Astrocyte (in vitro differentiated cells and primary cell): Measurements from ENCODE around the gene TES. TPM values are rescaled to one million over a fixed set of nuclear protein-coding genes. Genes with fewer than 3 reads are reported as not detected.
A peak's percentile ranks its signal among the peaks of the same experiment; 100 is the strongest.

Source experiments
- DNase-seq: peaks from one replicate; pipeline ENCODE4 v3.0.0-alpha.2; 2010; ENCODE audit warnings: low read depth
- FAIRE-seq: peaks from 2 replicates; lab custom pipeline; 2011; peaks lifted over from hg19 to GRCh38; lab: Jason Lieb, UNC
- H2AFZ ChIP-seq: 2 replicates; pipeline ENCODE4 v1.6.0; 2012; ENCODE audit warnings: low read depth, low read length, inconsistent platforms
- H3K27ac ChIP-seq: 2 replicates; pipeline ENCODE4 v1.5.1; 2011; ENCODE audit warnings: low read depth, low read length, inconsistent platforms
- H3K27me3 ChIP-seq: 2 replicates; pipeline ENCODE4 v1.6.0; 2011; ENCODE audit warnings: low read length, inconsistent platforms; ENCODE audit not compliant: insufficient read depth
- H3K36me3 ChIP-seq: 2 replicates; pipeline ENCODE4 v1.5.1; 2011; ENCODE audit warnings: low read length, inconsistent platforms; ENCODE audit not compliant: insufficient read depth
- H3K4me1 ChIP-seq: 2 replicates; pipeline ENCODE4 v1.5.1; 2011; ENCODE audit warnings: low read length, inconsistent platforms; ENCODE audit not compliant: insufficient read depth
- H3K4me2 ChIP-seq: 2 replicates; pipeline ENCODE4 v1.6.0; 2012; ENCODE audit warnings: low read length, inconsistent platforms
- H3K4me3 ChIP-seq: 2 replicates; pipeline ENCODE4 v1.5.1; 2011; ENCODE audit warnings: low read depth, mild to moderate bottlenecking, low read length, inconsistent platforms; ENCODE audit not compliant: insufficient read depth
- H3K79me2 ChIP-seq: 2 replicates; pipeline ENCODE4 v1.6.0; 2012; ENCODE audit warnings: mild to moderate bottlenecking, low read length, inconsistent platforms; ENCODE audit not compliant: insufficient read depth
- H3K9ac ChIP-seq: 2 replicates; pipeline ENCODE4 v1.6.0; 2012; ENCODE audit warnings: mild to moderate bottlenecking, low read length, inconsistent platforms
- H3K9me3 ChIP-seq: 2 replicates; pipeline ENCODE4 v1.5.1; 2012; ENCODE audit warnings: low read depth, mild to moderate bottlenecking, low read length, inconsistent platforms; ENCODE audit not compliant: insufficient read depth
- H4K20me1 ChIP-seq: 2 replicates; pipeline ENCODE4 v1.6.0; 2012; ENCODE audit warnings: low read length, inconsistent platforms; ENCODE audit not compliant: insufficient read depth
- H3K27ac Mint-ChIP-seq: one replicate; pipeline ENCODE4 v1.8.0; 2021; ENCODE audit warnings: mild to moderate bottlenecking, mixed read lengths; ENCODE audit not compliant: unreplicated experiment
- H3K27me3 Mint-ChIP-seq: one replicate; pipeline ENCODE4 v1.8.0; 2021; ENCODE audit warnings: low read depth, mixed read lengths; ENCODE audit not compliant: unreplicated experiment
- H3K36me3 Mint-ChIP-seq: one replicate; pipeline ENCODE4 v1.8.0; 2021; ENCODE audit warnings: low read depth, mixed read lengths; ENCODE audit not compliant: unreplicated experiment
- H3K4me1 Mint-ChIP-seq: one replicate; pipeline ENCODE4 v1.8.0; 2021; ENCODE audit warnings: low read depth, mixed read lengths; ENCODE audit not compliant: unreplicated experiment
- H3K4me3 Mint-ChIP-seq: one replicate; pipeline ENCODE4 v1.8.0; 2021; ENCODE audit warnings: mild to moderate bottlenecking, moderate library complexity, mixed read lengths; ENCODE audit not compliant: unreplicated experiment
- H3K9me3 Mint-ChIP-seq: one replicate; pipeline ENCODE4 v1.8.0; 2021; ENCODE audit warnings: mild to moderate bottlenecking, mixed read lengths; ENCODE audit not compliant: unreplicated experiment
- EZH2 ChIP-seq: IDR thresholded peaks from 2 replicates; pipeline ENCODE4 v1.6.1; 2012; ENCODE audit warnings: mild to moderate bottlenecking, low read length, inconsistent platforms; ENCODE audit not compliant: insufficient read depth
- total RNA-seq: library from RNA; stranded (reverse); gene quantifications from 2 replicates; pipeline ENCODE4 v1.2.1, GENCODE V29; 2021
- TF ChIP-seq, protein P1 (sequence below): IDR thresholded peaks from 2 replicates; pipeline ENCODE4 v1.5.1; 2011; ENCODE audit warnings: low read depth, mild to moderate bottlenecking, inconsistent platforms, low read length, moderate library complexity; ENCODE audit not compliant: insufficient read depth

TES gene
- total RNA-seq, 1 donor from 2014 or later, result 179 TPM

- H4K20me1 ChIP-seq, result peaks cover 60% of the 10 kb centered on the region
- Mint-ChIP-seq H3K9me3 (no peaks in the 10 kb centered on the region), H3K27ac (no peak overlapping the region), H3K36me3 (no peaks in the 10 kb centered on the region), H3K4me1 (peaks cover 41% of the 10 kb centered on the region), H3K27me3 (no peaks in the 10 kb centered on the region), H3K4me3 (no peak overlapping the region)
- no peaks in the 10 kb centered on the region for H3K36me3 ChIP-seq
- H3K27me3 ChIP-seq, result no peaks in the 10 kb centered on the region
- H3K4me1 ChIP-seq, result peaks cover 31% of the 10 kb centered on the region
- no peak for FAIRE-seq
- H3K27ac ChIP-seq, result no peak overlapping the region
- H3K79me2 ChIP-seq, result peaks cover 89% of the 10 kb centered on the region
- no peaks in the 10 kb centered on the region for H3K9me3 ChIP-seq
- H3K9ac ChIP-seq, result no peak overlapping the region
- H3K4me2 ChIP-seq, result no peak overlapping the region
- DNase-seq, result no peak
- no peak overlapping the region for H2AFZ ChIP-seq
- TF ChIP-seq, protein P1, sequence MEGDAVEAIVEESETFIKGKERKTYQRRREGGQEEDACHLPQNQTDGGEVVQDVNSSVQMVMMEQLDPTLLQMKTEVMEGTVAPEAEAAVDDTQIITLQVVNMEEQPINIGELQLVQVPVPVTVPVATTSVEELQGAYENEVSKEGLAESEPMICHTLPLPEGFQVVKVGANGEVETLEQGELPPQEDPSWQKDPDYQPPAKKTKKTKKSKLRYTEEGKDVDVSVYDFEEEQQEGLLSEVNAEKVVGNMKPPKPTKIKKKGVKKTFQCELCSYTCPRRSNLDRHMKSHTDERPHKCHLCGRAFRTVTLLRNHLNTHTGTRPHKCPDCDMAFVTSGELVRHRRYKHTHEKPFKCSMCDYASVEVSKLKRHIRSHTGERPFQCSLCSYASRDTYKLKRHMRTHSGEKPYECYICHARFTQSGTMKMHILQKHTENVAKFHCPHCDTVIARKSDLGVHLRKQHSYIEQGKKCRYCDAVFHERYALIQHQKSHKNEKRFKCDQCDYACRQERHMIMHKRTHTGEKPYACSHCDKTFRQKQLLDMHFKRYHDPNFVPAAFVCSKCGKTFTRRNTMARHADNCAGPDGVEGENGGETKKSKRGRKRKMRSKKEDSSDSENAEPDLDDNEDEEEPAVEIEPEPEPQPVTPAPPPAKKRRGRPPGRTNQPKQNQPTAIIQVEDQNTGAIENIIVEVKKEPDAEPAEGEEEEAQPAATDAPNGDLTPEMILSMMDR, result no peak
- no peak for TF ChIP-seq EZH2
- H3K4me3 ChIP-seq, result no peak overlapping the region
These were observed 12.2 kb downstream of the TES start for GRCh38 chr7:116222501-116222900.

- Mint-ChIP-seq H3K4me1 (peaks cover 38% of the 10 kb centered on the region), H3K4me3 (no peak overlapping the region), H3K36me3 (no peaks in the 10 kb centered on the region), H3K27me3 (no peaks in the 10 kb centered on the region), H3K9me3 (no peaks in the 10 kb centered on the region), H3K27ac (no peak overlapping the region)
- Histone ChIP-seq H3K36me3 (no peaks in the 10 kb centered on the region), H3K9me3 (no peaks in the 10 kb centered on the region), H4K20me1 (peaks cover 56% of the 10 kb centered on the region), H3K79me2 (peaks cover 90% of the 10 kb centered on the region), H3K27ac (no peak overlapping the region), H3K27me3 (no peaks in the 10 kb centered on the region), H2AFZ (no peak overlapping the region), H3K9ac (no peak overlapping the region), H3K4me3 (no peak overlapping the region), H3K4me2 (no peak overlapping the region), H3K4me1 (peaks cover 31% of the 10 kb centered on the region)
- DNase-seq (no peak), FAIRE-seq (no peak)
- TF ChIP-seq EZH2, result no peak
- TF ChIP-seq, protein P1, result no peak
These were observed 13.2 kb downstream of the TES start for GRCh38 chr7:116223588-116223987.

GRCh38 chr7:116224492-116225098 is 14.3 kb downstream of the TES start:
- no peaks in the 10 kb centered on the region for H3K36me3 ChIP-seq
- H3K27ac ChIP-seq, result no peak overlapping the region
- no peak overlapping the region for H3K4me3 Mint-ChIP-seq
- peaks cover 28% of the 10 kb centered on the region for H3K4me1 ChIP-seq
- H3K9ac ChIP-seq, result no peak overlapping the region
- H3K27ac Mint-ChIP-seq, result no peak overlapping the region
- no peak for TF ChIP-seq EZH2
- TF ChIP-seq, protein P1, result no peak
- H4K20me1 ChIP-seq, result peaks cover 52% of the 10 kb centered on the region
- H3K36me3 Mint-ChIP-seq, result no peaks in the 10 kb centered on the region
- no peaks in the 10 kb centered on the region for H3K9me3 ChIP-seq
- peak overlapping the region; percentile 23 for H3K4me3 ChIP-seq
- no peak overlapping the region for H2AFZ ChIP-seq
- FAIRE-seq (no peak), DNase-seq (no peak)
- H3K27me3 Mint-ChIP-seq, result no peaks in the 10 kb centered on the region
- H3K9me3 Mint-ChIP-seq, result no peaks in the 10 kb centered on the region
- peaks cover 30% of the 10 kb centered on the region for H3K4me1 Mint-ChIP-seq
- peaks cover 90% of the 10 kb centered on the region for H3K79me2 ChIP-seq
- peak overlapping the region; percentile 60 for H3K4me2 ChIP-seq
- H3K27me3 ChIP-seq, result no peaks in the 10 kb centered on the region
